Endothelial cell of umbilical vein (primary cell): Measurements from ENCODE around the gene CSMD2. TPM values are rescaled to one million over a fixed set of nuclear protein-coding genes. Genes with fewer than 3 reads are reported as not detected.

ENCODE experiments used
- BruUV-seq: library from RNA; stranded (reverse); fragments of 400-500 nt; replicated peaks from 2 replicates; lab custom pipeline; 2021; lab: Mats Ljungman, UMichigan
- CTCF ChIA-PET: fragments of 300-600, 350-600 bp; sonication (Branson Sonifier 250); formaldehyde crosslinking; loops from one replicate; lab custom pipeline; 2021; ENCODE audit warnings: antibody characterized with exemption, inconsistent platforms; lab: Charles Lee
- POLR2A ChIA-PET: fragments of 300-600, 350-600 bp; sonication (Branson Sonifier 250); formaldehyde crosslinking; loops from one replicate; lab custom pipeline; 2021; ENCODE audit warnings: antibody characterized with exemption, inconsistent platforms; lab: Charles Lee
- DNase-seq: peaks from one replicate; pipeline ENCODE4 v3.0.0-alpha.2; 2011; ENCODE audit warnings: low read depth, low spot score
- FAIRE-seq: peaks from 2 replicates; lab custom pipeline; 2011; peaks lifted over from hg19 to GRCh38; lab: Jason Lieb, UNC
- H2AFZ ChIP-seq: 2 replicates; pipeline ENCODE4 v1.6.0; 2012; ENCODE audit warnings: low read depth, low read length, control low read depth, inconsistent platforms
- H3K27ac ChIP-seq: 2 replicates; pipeline ENCODE4 v1.5.1; 2011; ENCODE audit warnings: low read depth, mild to moderate bottlenecking, control low read depth, low read length, moderate library complexity; ENCODE audit not compliant: insufficient read depth
- H3K27me3 ChIP-seq, 2 experiments: 2 replicates each; pipeline versions ENCODE4 v1.6.0 to v1.6.1; 2011; ENCODE audit warnings: low read length in 2 of 2, mixed read lengths in 1 of 2; ENCODE audit not compliant: control insufficient read depth in 2 of 2, insufficient read depth in 2 of 2
- H3K36me3 ChIP-seq, 2 experiments: 2 replicates in 1 of 2; 3 replicates in 1 of 2; pipeline ENCODE4 v1.5.1; 2011; ENCODE audit warnings: low read length in 2 of 2, mild to moderate bottlenecking in 1 of 2, moderate library complexity in 1 of 2; ENCODE audit not compliant: control insufficient read depth in 2 of 2, insufficient read depth in 2 of 2; ENCODE audit errors: extremely low read depth in 1 of 2
- H3K4me1 ChIP-seq: 3 replicates; pipeline ENCODE4 v1.5.1; 2011; ENCODE audit warnings: mild to moderate bottlenecking, low read length; ENCODE audit not compliant: control insufficient read depth, insufficient read depth; ENCODE audit errors: extremely low read depth
- H3K4me2 ChIP-seq: 2 replicates; pipeline ENCODE4 v1.6.1; 2011; ENCODE audit warnings: low read length, control low read depth, mixed read lengths; ENCODE audit not compliant: insufficient read depth
- H3K4me3 ChIP-seq, 3 experiments: fragments of 200-600 bp in 1 of 3; sonication (generic), shearing (Covaris generic) in 1 of 3; replicated peaks in 1 of 3; 2 replicates each; pipeline ENCODE4 v1.5.1; 2011 to 2016; ENCODE audit warnings: control low read depth in 3 of 3, low read length in 3 of 3, mild to moderate bottlenecking in 2 of 3, inconsistent platforms in 1 of 3, low read depth in 1 of 3, moderate library complexity in 1 of 3; ENCODE audit not compliant: insufficient read depth in 1 of 3
- H3K79me2 ChIP-seq: 2 replicates; pipeline ENCODE4 v1.6.0; 2012; ENCODE audit warnings: low read length, inconsistent platforms; ENCODE audit not compliant: control insufficient read depth, insufficient read depth
- H3K9ac ChIP-seq: replicated peaks from 2 replicates; pipeline ENCODE3; 2011; ENCODE audit warnings: low read length, control low read depth; ENCODE audit not compliant: insufficient read depth; ENCODE audit errors: extremely low read depth
- H3K9me1 ChIP-seq: replicated peaks from 3 replicates; pipeline ENCODE4 v1.6.0; 2011; ENCODE audit warnings: mild to moderate bottlenecking, low read length; ENCODE audit not compliant: control insufficient read depth, insufficient read depth; ENCODE audit errors: extremely low read depth
- H3K9me3 ChIP-seq: replicated peaks from 2 replicates; pipeline ENCODE4 v1.5.1; 2012; ENCODE audit warnings: low read length, inconsistent platforms; ENCODE audit not compliant: control insufficient read depth, insufficient read depth
- H4K20me1 ChIP-seq: replicated peaks from 2 replicates; pipeline ENCODE3; 2011; ENCODE audit warnings: mild to moderate bottlenecking, low read length; ENCODE audit not compliant: control insufficient read depth, insufficient read depth; ENCODE audit errors: extremely low read depth
- EZH2 ChIP-seq: IDR thresholded peaks from 2 replicates; pipeline ENCODE4 v1.6.1; 2012; ENCODE audit warnings: borderline replicate concordance, low read depth, mild to moderate bottlenecking, moderate library complexity, low read length, inconsistent platforms; ENCODE audit not compliant: severe bottlenecking
- FOS ChIP-seq: IDR thresholded peaks from 2 replicates; pipeline ENCODE4 v1.6.1; 2011; ENCODE audit warnings: mild to moderate bottlenecking, low read length, moderate library complexity, borderline replicate concordance; ENCODE audit not compliant: insufficient read depth
- GATA2 ChIP-seq: IDR thresholded peaks from 2 replicates; pipeline ENCODE4 v1.7.0; 2011; ENCODE audit warnings: low read depth, mild to moderate bottlenecking, moderate library complexity, mixed read lengths, low read length; ENCODE audit not compliant: insufficient read length, insufficient read depth
- JUN ChIP-seq: IDR thresholded peaks from 2 replicates; pipeline ENCODE4 v1.6.1; 2011; ENCODE audit warnings: borderline replicate concordance, low read depth; ENCODE audit not compliant: insufficient read length, insufficient read depth
- MAX ChIP-seq: IDR thresholded peaks from 2 replicates; pipeline ENCODE4 v1.6.1; 2011; ENCODE audit not compliant: insufficient read depth, insufficient read length
- MYC ChIP-seq: IDR thresholded peaks from one replicate; pipeline ENCODE4 v1.6.1; 2011; ENCODE audit warnings: mild to moderate bottlenecking, low read depth, low read length
- POLR2A ChIP-seq: IDR thresholded peaks from 2 replicates; pipeline ENCODE4 v1.6.1; 2012; ENCODE audit warnings: low read depth, mild to moderate bottlenecking, control low read depth, low read length
- dilution Hi-C: fragments of 300-500 bp; cut with MboI; formaldehyde crosslinking; loops from one replicate; pipeline ENCODE4 v1.15.0; 2019; ENCODE audit warnings: low sequenced_read_pairs; ENCODE audit not compliant: extremely low pct_ligation_motif_present
- intact Hi-C: fragments of 100-400 bp; cut with micrococcal nuclease; formaldehyde crosslinking; loops from one replicate; pipeline ENCODE4 v1.10.0; 2022
- polyA plus RNA-seq, 4 experiments: library from polyadenylated mRNA; depleted of rRNA in 3 of 4; stranded (reverse) in 3 of 4; unstranded in 1 of 4; fragments of >200 nt; gene quantifications; 2 replicates each; pipeline versions ENCODE4 v1.2.1 to v1.2.3, GENCODE V29; 2011 to 2012; ENCODE audit warnings: missing spikeins in 1 of 4
- total RNA-seq: library from RNA; stranded (reverse); gene quantifications from 2 replicates; pipeline ENCODE4 v1.2.3, GENCODE V29; 2021
- TF ChIP-seq, protein P1 (sequence below), 2 donors: IDR thresholded peaks; 1 replicate in 1 of 2; 2 replicates in 1 of 2; pipeline ENCODE4 v1.5.1; 2011; ENCODE audit warnings: low read length in 2 of 2, mild to moderate bottlenecking in 2 of 2, moderate library complexity in 2 of 2, control low read depth in 1 of 2, inconsistent platforms in 1 of 2, low read depth in 1 of 2; ENCODE audit not compliant: insufficient read depth in 1 of 2; ENCODE audit errors: extremely low read depth in 1 of 2

Gene CSMD2
- total and polyA plus RNA-seq, 2 donors (not counting 3 experiments of a cell fraction or from before 2014, with no cell fraction given) = under 0.01 TPM; not detected in 1

DNA sequence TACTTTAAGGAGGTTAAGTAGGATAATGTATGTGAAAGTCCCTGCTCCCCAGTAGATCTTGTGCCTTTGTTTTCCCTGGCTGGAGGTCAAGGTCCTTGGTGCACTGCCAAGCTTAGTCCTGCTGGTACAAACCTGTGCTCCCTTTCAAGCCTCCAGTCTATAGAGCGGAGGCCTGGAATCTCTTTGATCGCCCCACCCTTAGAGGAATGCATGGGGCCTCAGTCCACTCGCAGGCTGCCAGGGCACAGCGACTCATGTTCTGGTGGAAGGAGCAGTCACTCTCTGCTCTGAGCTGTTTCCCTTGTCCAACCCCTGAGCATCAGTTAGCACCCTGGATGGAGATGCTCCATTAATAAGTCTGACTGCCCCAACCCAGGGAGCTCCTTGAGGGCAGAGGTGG lies 179.4 kb downstream of the CSMD2 start:
- H4K20me1 ChIP-seq = no peaks in the 10 kb centered on the region
- DNase-seq (no peak), FAIRE-seq (no peak)
- no peaks in the 10 kb centered on the region for H3K9me1 ChIP-seq
- H3K27ac ChIP-seq = no peak overlapping the region
- intact Hi-C loops = no loop called here
- no peak overlapping the region for H3K9ac ChIP-seq
- POLR2A ChIA-PET = no interaction called here
- CTCF ChIA-PET = no interaction called here
- no peak overlapping the region for H2AFZ ChIP-seq
- dilution Hi-C loops = no loop called here
- H3K36me3 ChIP-seq = no peaks in the 10 kb centered on the region
- H3K4me1 ChIP-seq = no peaks in the 10 kb centered on the region
- H3K9me3 ChIP-seq = peaks cover 8% of the 10 kb centered on the region
- H3K4me3 ChIP-seq = no peak overlapping the region
- no peak for TF ChIP-seq JUN
- TF ChIP-seq MAX = no peak
- TF ChIP-seq MYC = no peak
- no peak for TF ChIP-seq GATA2
- no peak for TF ChIP-seq FOS
- TF ChIP-seq, protein P1, sequence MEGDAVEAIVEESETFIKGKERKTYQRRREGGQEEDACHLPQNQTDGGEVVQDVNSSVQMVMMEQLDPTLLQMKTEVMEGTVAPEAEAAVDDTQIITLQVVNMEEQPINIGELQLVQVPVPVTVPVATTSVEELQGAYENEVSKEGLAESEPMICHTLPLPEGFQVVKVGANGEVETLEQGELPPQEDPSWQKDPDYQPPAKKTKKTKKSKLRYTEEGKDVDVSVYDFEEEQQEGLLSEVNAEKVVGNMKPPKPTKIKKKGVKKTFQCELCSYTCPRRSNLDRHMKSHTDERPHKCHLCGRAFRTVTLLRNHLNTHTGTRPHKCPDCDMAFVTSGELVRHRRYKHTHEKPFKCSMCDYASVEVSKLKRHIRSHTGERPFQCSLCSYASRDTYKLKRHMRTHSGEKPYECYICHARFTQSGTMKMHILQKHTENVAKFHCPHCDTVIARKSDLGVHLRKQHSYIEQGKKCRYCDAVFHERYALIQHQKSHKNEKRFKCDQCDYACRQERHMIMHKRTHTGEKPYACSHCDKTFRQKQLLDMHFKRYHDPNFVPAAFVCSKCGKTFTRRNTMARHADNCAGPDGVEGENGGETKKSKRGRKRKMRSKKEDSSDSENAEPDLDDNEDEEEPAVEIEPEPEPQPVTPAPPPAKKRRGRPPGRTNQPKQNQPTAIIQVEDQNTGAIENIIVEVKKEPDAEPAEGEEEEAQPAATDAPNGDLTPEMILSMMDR (IDR thresholded peaks at IDR 0.05; ENCODE audit: extremely low read depth in 1 of 2, insufficient read depth in 1 of 2, low read depth in 1 of 2, low read length in 2 of 2) = no peak
- no peak for TF ChIP-seq EZH2
- no peak for TF ChIP-seq POLR2A
- no TSS peak for BruUV-seq
- H3K79me2 ChIP-seq = no peaks in the 10 kb centered on the region
- H3K4me2 ChIP-seq = no peak overlapping the region
- no peaks in the 10 kb centered on the region for H3K27me3 ChIP-seq
